GM18870 (cell line): Measurements from ENCODE around the gene PSMA3.

Source experiments
- ATAC-seq: cut with Tn5 transposase; IDR thresholded peaks from one replicate; pipeline ENCODE4 v1.9.1; 2021; ENCODE audit warnings: moderate library complexity; ENCODE audit not compliant: unreplicated experiment

Gene PSMA3

DNA sequence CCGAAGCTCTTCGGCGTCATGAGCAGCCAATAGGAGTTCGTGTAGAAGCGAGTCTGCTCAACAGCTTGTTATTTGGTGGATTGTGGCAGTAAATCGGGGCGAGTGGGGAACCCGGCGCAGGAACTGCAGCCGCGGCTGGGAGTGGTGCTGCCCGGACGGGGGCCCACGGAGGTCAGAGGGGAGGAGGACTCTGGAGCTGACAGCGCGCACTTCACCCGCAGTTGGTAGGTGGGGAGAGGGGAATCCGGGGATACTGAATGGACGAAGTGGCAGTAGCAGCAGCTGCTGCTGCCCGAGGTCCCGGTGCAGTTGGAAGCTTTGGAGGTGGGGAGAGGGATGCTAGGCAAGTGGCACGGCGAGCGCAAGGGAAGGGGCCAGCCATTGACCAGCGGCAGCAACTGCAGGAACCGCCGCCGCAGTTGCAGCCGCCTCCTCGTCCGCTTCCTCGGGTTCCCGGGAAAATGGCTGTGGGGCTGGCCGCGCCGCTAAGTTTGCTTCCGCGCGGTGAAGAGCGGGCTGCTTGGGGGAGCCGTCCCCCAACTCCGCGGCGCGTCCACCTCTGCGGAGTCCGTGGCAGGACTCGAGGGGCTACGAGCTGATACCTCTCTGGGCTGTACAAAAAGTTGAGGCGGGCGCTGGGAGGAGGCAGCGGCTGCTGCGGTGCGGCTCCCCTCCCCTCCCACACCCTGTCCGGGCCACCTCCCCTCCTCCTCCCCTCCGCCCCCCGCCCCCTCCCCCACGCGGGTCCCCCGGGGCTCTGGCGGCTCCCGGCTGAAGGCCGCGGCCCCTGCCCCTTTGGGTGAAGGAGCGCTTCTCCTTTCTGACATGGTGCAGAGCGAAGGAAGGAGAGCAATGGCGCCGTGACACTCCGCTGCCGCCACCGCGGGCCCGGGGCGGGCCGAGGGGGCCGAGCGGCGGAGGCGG, 54.1 kb downstream of the PSMA3 start, which contains the start of gene ARID4A:
Gene ARID4A, plus strand, starts transcription at position 79 of the 924 bp plus-strand sequence. CDS start 1,300 bp downstream, outside the sequence.
- ATAC-seq, result no peak

DNA sequence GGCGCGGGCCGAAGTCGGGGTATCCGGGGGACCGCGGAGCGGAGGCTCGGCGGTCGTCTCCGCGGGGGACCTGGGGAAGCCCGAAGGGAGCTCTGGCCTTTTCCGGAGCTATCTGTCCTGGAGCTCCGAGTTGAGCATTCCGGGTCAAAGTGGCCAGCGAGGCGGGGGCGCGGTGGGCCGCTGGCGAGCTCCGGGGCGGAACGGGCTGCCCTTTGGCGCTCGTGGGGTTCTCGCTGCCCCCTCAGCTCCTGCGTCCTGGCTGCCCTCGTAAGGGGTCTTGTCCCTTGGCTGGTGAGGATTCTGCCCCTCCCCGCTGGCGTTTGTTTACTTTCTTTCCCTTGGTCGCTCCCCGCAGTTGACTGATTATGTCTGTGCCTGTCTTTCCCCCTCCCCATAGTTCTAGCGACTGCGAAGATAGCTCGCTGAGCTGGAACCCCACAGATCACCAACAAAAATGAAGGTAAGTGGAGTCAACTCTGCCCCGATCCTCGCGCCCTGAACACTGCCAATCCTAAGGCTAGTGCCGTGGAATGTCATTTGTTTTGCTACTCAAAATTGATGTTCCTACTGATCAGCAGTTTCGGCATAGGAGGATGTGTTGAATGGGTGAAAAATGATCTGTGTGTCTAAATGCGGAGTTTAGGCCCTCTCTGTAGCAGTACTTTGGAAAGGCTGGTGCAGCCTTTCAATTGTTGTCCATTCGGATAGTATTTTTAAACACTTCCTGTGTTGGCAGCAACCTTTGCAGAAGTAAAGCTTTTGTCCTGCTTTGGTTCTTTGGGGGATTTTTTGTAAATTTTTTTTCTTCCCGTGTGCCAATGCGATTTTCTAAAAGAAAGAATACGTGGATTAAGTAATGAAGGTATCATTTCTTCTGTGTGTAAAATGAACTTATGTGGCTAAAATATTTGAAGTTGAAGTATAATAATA, 55.0 kb downstream of the PSMA3 start:
- ATAC-seq, result no peak

GRCh38 chr14:58301416-58301815, 56.8 kb downstream of the PSMA3 start:
- no peak for ATAC-seq

DNA sequence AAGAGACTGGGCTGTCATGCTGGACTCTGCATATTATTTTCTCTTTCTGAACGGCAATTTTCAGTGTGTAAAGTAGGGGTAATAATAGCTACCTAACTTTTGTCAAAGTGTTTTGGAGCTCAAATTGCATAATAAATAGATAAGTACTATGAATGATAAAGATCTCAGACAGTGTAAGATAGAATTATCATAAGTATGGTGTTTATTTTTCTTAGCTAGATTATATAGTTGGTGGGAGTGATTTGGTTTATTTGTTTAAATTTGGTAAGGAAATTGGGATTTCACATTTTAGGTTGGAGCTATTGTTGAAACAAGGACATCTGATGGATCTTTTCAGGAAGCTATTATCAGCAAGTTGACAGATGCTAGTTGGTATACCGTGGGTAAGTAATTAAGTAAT, 61.1 kb downstream of the PSMA3 start:
- ATAC-seq, result no peak

DNA sequence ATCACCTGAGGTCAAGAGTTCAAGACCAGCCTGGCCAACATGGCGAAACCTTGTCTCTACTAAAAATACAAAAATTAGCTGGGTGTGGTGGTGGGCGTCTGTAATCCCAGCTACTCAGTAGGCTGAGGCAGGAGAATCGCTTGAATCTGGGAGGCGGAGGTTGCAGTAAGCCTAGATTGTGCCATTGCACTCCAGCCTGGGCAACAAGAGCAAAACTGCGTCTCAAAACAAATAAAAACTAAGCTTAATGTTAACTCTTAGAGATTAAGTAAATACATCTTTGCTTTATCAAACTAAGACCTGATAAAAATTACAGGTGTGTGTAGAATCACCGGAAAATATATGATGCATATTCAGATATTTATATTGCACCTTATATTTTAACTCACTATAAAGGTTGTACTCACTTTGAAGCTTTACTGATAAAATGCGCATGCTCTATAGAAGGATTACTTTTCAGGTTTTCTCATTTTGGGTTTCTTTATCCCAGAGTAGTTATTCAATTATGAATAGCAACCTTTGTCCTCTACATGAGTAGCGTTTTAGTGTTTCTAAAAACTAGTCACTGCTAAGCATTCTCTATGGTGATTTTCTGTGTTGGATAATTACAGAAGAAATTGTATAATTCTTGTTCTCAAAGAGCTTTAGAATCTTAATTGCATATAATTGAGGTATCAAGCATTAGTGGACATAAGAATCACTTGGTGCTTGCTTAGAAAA, 63.1 kb downstream of the PSMA3 start:
- no peak for ATAC-seq

GRCh38 chr14:58309086-58309485, 64.4 kb downstream of the PSMA3 start:
- ATAC-seq, result no peak

DNA sequence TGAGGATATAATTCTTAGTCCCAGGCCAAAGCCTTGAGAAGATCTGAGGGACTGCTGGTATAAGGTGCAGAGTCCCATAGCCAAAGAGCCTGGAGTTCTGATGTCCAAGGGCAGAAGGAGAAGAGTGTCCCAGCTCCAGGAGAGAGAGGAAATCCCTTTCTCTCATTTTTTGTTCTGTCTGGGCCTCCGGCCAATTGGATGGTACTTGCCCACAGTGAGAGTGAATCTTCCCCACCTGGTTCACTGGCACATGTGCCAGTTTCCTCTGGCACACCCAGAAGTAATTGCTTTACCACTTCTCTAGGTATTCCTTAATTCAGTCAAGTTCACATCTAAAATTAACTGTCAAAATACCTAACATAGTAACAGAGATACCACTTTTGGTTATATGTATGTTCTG, 69.1 kb downstream of the PSMA3 start:
- no peak for ATAC-seq

- ATAC-seq, result no peak
Measured at GRCh38 chr14:58315606-58316005, 71.0 kb downstream of the PSMA3 start.
